ENCODE results near the gene SPTBN1. TPM values are rescaled to one million over a fixed set of nuclear protein-coding genes. Genes with fewer than 3 reads are reported as not detected.

SPTBN1 gene
- total RNA-seq, 1 experiment from 2014 or later: 171 TPM

GRCh38 chr2:54618646-54619565, 162.8 kb downstream of the SPTBN1 start:
- intact Hi-C loops (cut with micrococcal nuclease): no loop called here
- ChIA-PET POLR2A (interaction anchor here (1.1 to 2.5 kb wide), 5 partner anchors 9 to 62 kb away, joined by 3 to 11 read pairs (median 4); no protein-coding TSS in a partner anchor), CTCF (interaction anchor here (0.5 to 1.9 kb wide), 5 partner anchors 46 to 511 kb away, joined by 3 to 5 read pairs (median 4); no protein-coding TSS in a partner anchor)
- BruUV-seq (replicated peaks): no TSS peak
- no peak for TF ChIP-seq CTCF (IDR thresholded peaks at IDR 0.05; ENCODE audit: unreplicated experiment)
- H3K36me3 Mint-ChIP-seq (ENCODE audit: insufficient read depth, unreplicated experiment): peaks cover 89% of the 10 kb centered on the region
- DNase-seq (ENCODE audit: unreplicated experiment): no peak
- no peaks in the 10 kb centered on the region for H3K27me3 Mint-ChIP-seq (ENCODE audit: insufficient read depth, unreplicated experiment)
- H3K9me3 Mint-ChIP-seq (ENCODE audit: unreplicated experiment): no peaks in the 10 kb centered on the region
- H3K27ac Mint-ChIP-seq (ENCODE audit: low read depth, unreplicated experiment): peak overlapping the region; percentile 7
- peaks cover 17% of the 10 kb centered on the region for H3K4me1 Mint-ChIP-seq (ENCODE audit: insufficient read depth, unreplicated experiment)
- H3K4me3 Mint-ChIP-seq (ENCODE audit: unreplicated experiment): no peak overlapping the region

- Mint-ChIP-seq H3K27ac (ENCODE audit: low read depth, unreplicated experiment) (peak overlapping the region; percentile 7), H3K36me3 (ENCODE audit: insufficient read depth, unreplicated experiment) (peaks cover 98% of the 10 kb centered on the region), H3K4me1 (ENCODE audit: insufficient read depth, unreplicated experiment) (peaks cover 12% of the 10 kb centered on the region), H3K9me3 (ENCODE audit: unreplicated experiment) (no peaks in the 10 kb centered on the region), H3K27me3 (ENCODE audit: insufficient read depth, unreplicated experiment) (no peaks in the 10 kb centered on the region), H3K4me3 (ENCODE audit: unreplicated experiment) (no peak overlapping the region)
- ChIA-PET POLR2A (interaction anchor here (1.1 to 2.5 kb wide), 6 partner anchors 10 to 63 kb away, joined by 3 to 11 read pairs (median 4); no protein-coding TSS in a partner anchor), CTCF (interaction anchor here (1.0 to 1.9 kb wide), 4 partner anchors 61 to 512 kb away, joined by 3 to 5 read pairs (median 4); no protein-coding TSS in a partner anchor)
- intact Hi-C loops (cut with micrococcal nuclease): no loop called here
- TF ChIP-seq CTCF (IDR thresholded peaks at IDR 0.05; ENCODE audit: unreplicated experiment): no peak
- DNase-seq (ENCODE audit: unreplicated experiment): peak; percentile 11
- no TSS peak for BruUV-seq (replicated peaks)
Measured at GRCh38 chr2:54619660-54620231, 163.6 kb downstream of the SPTBN1 start.

GRCh38 chr2:54620948-54621347, 164.8 kb downstream of the SPTBN1 start:
- H3K4me3 Mint-ChIP-seq (ENCODE audit: unreplicated experiment): no peak overlapping the region
- H3K27ac Mint-ChIP-seq (ENCODE audit: low read depth, unreplicated experiment): peak overlapping the region; percentile 7
- BruUV-seq (replicated peaks): no TSS peak
- H3K4me1 Mint-ChIP-seq (ENCODE audit: insufficient read depth, unreplicated experiment): peaks cover 12% of the 10 kb centered on the region
- intact Hi-C loops (cut with micrococcal nuclease): no loop called here
- H3K36me3 Mint-ChIP-seq (ENCODE audit: insufficient read depth, unreplicated experiment): peaks cover 98% of the 10 kb centered on the region
- CTCF ChIA-PET: interaction anchor here (0.6 to 1.9 kb wide), 4 partner anchors 9 to 513 kb away, joined by 3 to 5 read pairs (median 4); no protein-coding TSS in a partner anchor
- TF ChIP-seq CTCF (IDR thresholded peaks at IDR 0.05; ENCODE audit: unreplicated experiment): no peak
- no peaks in the 10 kb centered on the region for H3K9me3 Mint-ChIP-seq (ENCODE audit: unreplicated experiment)
- H3K27me3 Mint-ChIP-seq (ENCODE audit: insufficient read depth, unreplicated experiment): no peaks in the 10 kb centered on the region
- no peak for DNase-seq (ENCODE audit: unreplicated experiment)
- POLR2A ChIA-PET: interaction anchor here (0.6 to 2.4 kb wide), 4 partner anchors 9 to 441 kb away, joined by 3 to 8 read pairs (median 4); no protein-coding TSS in a partner anchor

- peaks cover 100% of the 10 kb centered on the region for H3K36me3 Mint-ChIP-seq (ENCODE audit: insufficient read depth, unreplicated experiment)
- POLR2A ChIA-PET: interaction anchor here (0.9 to 1.6 kb wide), 4 partner anchors 10 to 107 kb away, joined by 3 to 4 read pairs (median 4); no protein-coding TSS in a partner anchor
- no peaks in the 10 kb centered on the region for H3K9me3 Mint-ChIP-seq (ENCODE audit: unreplicated experiment)
- no peaks in the 10 kb centered on the region for H3K27me3 Mint-ChIP-seq (ENCODE audit: insufficient read depth, unreplicated experiment)
- intact Hi-C loops (cut with micrococcal nuclease): no loop called here
- CTCF ChIA-PET: interaction anchor here (0.7 to 1.5 kb wide), 6 partner anchors 11 to 517 kb away, joined by 3 to 10 read pairs (median 3); no protein-coding TSS in a partner anchor
- no peak for DNase-seq (ENCODE audit: unreplicated experiment)
- H3K4me1 Mint-ChIP-seq (ENCODE audit: insufficient read depth, unreplicated experiment): peaks cover 9% of the 10 kb centered on the region
- H3K4me3 Mint-ChIP-seq (ENCODE audit: unreplicated experiment): no peak overlapping the region
- no TSS peak for BruUV-seq (replicated peaks)
- TF ChIP-seq CTCF (IDR thresholded peaks at IDR 0.05; ENCODE audit: unreplicated experiment): no peak
- no peak overlapping the region for H3K27ac Mint-ChIP-seq (ENCODE audit: low read depth, unreplicated experiment)
Measured at GRCh38 chr2:54624591-54625071, 168.5 kb downstream of the SPTBN1 start.
